ENCODE data around the gene ABCB9. TPM values are rescaled to one million over a fixed set of nuclear protein-coding genes. Genes with fewer than 3 reads are reported as not detected.

The ABCB9 gene
- total RNA-seq, 1 donor, result 12.1 TPM

DNA sequence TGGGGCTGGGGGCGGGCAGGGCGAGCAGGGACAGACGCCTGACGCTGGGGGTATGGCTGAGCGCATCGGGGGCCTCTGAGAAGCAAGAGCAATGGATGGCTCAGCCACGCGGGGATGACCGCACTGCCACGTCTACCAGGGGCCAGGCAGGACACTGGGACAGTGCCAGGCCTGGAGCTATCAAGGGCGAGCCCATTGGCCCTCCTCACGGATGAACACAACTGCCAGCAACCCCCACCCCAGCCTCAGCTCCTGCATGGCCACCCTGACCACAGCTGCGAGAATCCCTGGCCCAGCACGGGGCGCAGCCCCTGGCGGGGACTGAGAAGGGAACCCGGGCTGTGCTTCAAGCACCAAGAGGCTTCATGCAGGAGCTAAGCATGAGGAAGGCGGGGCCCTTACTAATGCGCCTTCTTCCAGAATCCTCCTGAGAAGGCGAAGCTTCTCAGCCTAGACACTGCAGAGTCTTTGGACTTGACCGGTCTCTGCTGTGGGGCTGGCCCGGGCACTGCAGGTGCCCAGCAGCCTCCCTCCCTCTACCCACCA is 23.7 kb upstream of the ABCB9 start:
- no peak overlapping the region for H3K4me3 ChIP-seq (ENCODE audit: low read depth, low read length)
- TF ChIP-seq, protein P1, sequence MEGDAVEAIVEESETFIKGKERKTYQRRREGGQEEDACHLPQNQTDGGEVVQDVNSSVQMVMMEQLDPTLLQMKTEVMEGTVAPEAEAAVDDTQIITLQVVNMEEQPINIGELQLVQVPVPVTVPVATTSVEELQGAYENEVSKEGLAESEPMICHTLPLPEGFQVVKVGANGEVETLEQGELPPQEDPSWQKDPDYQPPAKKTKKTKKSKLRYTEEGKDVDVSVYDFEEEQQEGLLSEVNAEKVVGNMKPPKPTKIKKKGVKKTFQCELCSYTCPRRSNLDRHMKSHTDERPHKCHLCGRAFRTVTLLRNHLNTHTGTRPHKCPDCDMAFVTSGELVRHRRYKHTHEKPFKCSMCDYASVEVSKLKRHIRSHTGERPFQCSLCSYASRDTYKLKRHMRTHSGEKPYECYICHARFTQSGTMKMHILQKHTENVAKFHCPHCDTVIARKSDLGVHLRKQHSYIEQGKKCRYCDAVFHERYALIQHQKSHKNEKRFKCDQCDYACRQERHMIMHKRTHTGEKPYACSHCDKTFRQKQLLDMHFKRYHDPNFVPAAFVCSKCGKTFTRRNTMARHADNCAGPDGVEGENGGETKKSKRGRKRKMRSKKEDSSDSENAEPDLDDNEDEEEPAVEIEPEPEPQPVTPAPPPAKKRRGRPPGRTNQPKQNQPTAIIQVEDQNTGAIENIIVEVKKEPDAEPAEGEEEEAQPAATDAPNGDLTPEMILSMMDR (IDR thresholded peaks at IDR 0.05; ENCODE audit: insufficient read depth, low read depth, low read length), result no peak
- DNase-seq (ENCODE audit: low read depth), result no peak

DNA sequence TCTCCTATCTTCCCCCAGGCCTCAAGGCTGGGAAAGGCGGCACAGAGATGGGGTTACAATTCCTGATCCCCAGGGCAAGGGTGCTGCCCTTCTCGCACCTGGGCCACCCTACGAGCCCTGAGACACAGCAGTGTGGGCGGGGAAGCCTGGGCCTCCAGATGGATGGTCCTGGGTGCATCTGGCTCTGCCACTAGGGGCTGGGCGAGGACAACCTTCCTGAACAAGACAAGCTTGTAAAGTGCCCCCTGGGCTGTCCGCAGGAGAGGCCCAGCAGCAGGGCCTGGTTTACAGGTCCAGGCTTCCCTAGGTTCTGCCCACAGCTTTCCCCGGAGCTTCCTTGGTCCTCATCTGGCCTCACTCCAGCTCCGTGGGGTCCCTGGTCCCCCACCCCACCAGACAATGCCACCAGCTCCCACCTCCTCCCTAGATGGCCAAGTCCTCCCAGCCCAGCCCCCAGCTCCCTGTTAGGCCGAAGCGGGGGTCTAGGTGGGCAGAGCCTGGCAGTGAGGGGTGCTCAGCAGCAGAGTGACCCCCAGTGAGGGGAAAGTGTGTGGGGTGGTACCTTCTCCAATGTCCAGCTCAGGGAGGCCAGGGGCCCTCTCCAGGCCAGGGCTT is 23.1 kb upstream of the ABCB9 start:
- DNase-seq (ENCODE audit: low read depth), result no peak
- no peak overlapping the region for H3K4me3 ChIP-seq (ENCODE audit: low read depth, low read length)
- TF ChIP-seq, protein P1 (IDR thresholded peaks at IDR 0.05; ENCODE audit: insufficient read depth, low read depth, low read length), result no peak

DNA sequence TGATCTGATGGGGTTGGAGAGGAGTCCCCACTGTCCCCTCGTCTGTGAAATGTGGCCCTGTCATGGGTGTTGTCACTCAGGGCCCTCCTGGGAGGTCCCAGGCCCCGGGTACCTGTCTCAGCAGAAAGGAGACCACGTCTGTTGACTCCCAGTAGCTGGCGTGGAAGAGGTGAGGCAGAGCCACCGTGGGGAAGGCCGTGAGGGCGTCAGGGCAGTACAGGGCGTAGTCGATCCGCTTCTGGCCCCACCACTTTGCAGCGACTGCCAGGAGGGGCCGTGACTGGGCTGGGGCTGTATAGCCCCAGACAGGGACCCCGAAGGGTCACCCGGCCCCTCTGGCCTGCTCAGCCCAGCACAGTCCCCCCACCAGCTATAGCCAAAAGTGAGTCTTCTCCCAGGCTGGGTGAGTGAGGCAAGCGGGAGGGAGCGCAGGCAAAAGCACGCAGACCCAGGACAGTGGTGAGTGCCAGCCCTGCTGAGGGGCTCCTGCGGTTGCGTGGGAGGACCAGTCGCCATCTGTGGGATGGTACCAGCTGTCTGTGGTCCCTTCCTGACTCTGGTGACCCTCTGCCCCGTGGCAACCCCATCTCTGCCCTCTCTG is 22.4 kb upstream of the ABCB9 start:
- DNase-seq (ENCODE audit: low read depth), result no peak
- TF ChIP-seq, protein P1 (IDR thresholded peaks at IDR 0.05; ENCODE audit: insufficient read depth, low read depth, low read length), result no peak
- H3K4me3 ChIP-seq (ENCODE audit: low read depth, low read length), result no peak overlapping the region

DNA sequence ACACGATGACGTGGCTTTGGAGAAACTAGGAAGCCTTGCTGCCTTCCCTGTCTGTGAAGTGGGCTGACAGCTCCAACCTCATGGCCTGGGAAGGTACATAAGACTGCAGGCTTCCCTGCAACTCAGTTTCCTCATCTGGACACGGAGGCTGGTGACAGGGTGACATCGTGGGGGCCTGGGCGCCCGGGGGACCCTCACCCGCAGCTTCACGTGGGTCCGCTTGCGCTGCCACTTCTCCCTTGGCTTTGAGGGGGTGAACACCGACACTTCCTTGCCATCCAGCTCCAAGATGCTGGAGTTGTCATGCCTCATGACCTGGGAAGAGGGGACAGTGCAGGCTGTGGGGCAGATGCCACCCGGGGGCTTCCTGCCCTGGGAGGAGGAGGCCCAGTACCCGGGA is 21.8 kb upstream of the ABCB9 start:
- DNase-seq (ENCODE audit: low read depth), result no peak

DNA sequence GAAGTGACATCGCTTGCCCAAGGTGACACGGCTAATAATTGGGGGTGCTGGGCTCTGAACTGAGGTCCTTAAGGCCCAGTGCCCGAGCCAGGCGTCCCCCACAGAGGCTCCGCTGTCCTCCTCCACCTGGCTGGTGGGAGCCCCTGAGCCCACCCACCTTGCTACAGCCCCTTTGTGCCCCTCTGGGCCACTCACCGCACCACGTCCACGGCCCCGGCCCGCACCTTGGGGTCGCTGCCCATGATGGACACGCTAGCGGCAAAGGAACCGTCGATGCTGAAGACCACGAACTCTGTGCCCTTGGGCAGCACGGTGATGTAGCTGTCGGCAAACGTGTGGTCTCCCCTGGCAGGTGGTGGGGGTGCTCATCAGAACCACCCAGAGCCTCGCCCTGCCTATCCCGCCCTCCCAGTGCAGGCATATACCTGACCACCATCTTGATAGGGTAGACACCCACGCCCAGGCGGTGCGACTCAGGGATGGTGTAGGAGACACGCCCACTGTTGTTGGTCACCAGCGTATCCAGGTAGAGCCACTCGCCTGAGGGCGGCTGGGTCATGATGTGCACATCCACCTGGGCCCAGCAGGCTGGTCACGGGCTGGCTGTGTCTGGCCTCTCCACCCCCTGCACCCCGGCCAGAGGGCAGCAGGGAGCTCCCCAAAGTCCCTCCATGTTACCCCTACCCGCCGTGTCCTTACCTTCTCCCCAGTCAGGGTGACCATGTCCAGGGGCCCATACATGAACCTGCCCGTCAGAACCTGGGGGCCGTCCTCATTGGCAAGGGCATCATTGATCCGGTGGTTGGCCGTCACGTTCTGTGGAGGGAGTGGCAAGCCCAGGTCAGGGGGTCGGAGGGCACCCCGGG is 21.1 kb upstream of the ABCB9 start:
- no peak overlapping the region for H3K4me3 ChIP-seq (ENCODE audit: low read depth, low read length)
- TF ChIP-seq, protein P1 (IDR thresholded peaks at IDR 0.05; ENCODE audit: insufficient read depth, low read depth, low read length), result no peak
- no peak for DNase-seq (ENCODE audit: low read depth)

More for the DNA sequence above, 21.8 kb upstream of the ABCB9 start:
- TF ChIP-seq, protein P1 (IDR thresholded peaks at IDR 0.05; ENCODE audit: insufficient read depth, low read depth, low read length), result no peak
- H3K4me3 ChIP-seq (ENCODE audit: low read depth, low read length), result no peak overlapping the region

DNA sequence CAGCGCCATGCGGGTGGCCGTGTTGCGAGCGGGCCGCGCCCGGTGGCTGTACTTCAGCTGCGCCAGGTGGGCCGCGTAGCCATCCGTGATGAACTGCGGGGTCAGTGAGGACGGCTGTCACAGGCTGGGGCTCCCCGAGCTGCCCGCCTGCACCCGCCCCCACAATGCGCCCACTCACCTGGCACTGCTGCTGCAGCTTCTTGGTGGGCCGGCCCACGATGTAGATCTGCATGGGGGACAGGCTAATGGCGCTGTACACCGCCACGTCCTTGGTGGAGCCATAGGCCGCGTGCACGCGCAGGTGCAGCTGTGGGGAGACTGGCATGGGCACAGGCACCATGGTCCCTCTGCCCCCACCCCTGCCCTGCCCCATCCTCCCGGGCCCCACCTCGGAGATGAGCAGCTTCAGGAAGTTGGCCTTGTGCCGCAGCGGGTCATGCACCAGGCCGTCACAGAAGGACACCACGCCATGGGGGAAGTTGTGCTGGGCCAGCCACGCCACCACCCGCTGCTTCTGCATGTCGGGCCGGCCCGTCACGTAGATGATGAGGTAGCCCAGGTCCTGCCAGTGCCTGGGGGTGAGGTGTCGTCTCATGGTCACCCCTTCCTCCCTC is 20.1 kb upstream of the ABCB9 start:
- H3K4me3 ChIP-seq (ENCODE audit: low read depth, low read length), result no peak overlapping the region
- DNase-seq (ENCODE audit: low read depth), result no peak
- TF ChIP-seq, protein P1 (IDR thresholded peaks at IDR 0.05; ENCODE audit: insufficient read depth, low read depth, low read length), result no peak
